ENCODE results near the gene PLXNA4.

PLXNA4 gene

GRCh38 chr7:132261327-132262159 is 314.7 kb downstream of the PLXNA4 start:
- no peak for TF ChIP-seq CTCF (IDR thresholded peaks at IDR 0.05; ENCODE audit: low read depth, low read length, missing control alignments)
- no peak for DNase-seq (ENCODE audit: low read depth)
- H3K4me3 ChIP-seq (ENCODE audit: low read depth, low read length) = no peak overlapping the region

- no peak overlapping the region for H3K4me3 ChIP-seq (ENCODE audit: low read depth, low read length)
- DNase-seq (ENCODE audit: low read depth) = no peak
- TF ChIP-seq CTCF (IDR thresholded peaks at IDR 0.05; ENCODE audit: low read depth, low read length, missing control alignments) = no peak
Observed at GRCh38 chr7:132258231-132258630, 318.0 kb downstream of the PLXNA4 start.

DNA sequence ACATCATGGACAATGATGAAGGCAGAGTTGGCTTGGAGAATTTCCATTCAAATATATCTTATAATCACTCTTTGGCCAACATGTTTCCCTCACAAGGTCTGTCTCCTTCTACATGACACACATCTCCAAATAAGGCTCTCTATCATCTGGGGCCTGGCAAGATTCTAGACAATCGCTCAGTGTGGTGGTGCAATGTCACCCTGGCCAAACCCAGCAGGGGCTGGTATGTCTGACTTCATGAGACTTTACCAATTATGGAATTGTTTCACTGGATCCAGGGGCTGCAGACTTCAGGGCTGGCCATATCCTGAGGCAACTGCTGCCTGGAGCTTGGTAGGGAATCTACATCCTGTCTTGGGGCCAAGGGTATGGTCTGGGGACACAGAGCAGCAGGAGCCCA is 319.0 kb downstream of the PLXNA4 start:
- H3K4me3 ChIP-seq (ENCODE audit: low read depth, low read length) = no peak overlapping the region
- DNase-seq (ENCODE audit: low read depth) = no peak
- TF ChIP-seq CTCF (IDR thresholded peaks at IDR 0.05; ENCODE audit: low read depth, low read length, missing control alignments) = no peak

- no peak for TF ChIP-seq CTCF (IDR thresholded peaks at IDR 0.05; ENCODE audit: low read depth, low read length, missing control alignments)
- no peak for DNase-seq (ENCODE audit: low read depth)
- H3K4me3 ChIP-seq (ENCODE audit: low read depth, low read length) = no peak overlapping the region
Observed at GRCh38 chr7:132256721-132257212, 319.5 kb downstream of the PLXNA4 start.

GRCh38 chr7:132255898-132256297 is 320.4 kb downstream of the PLXNA4 start:
- DNase-seq (ENCODE audit: low read depth) = no peak
- TF ChIP-seq CTCF (IDR thresholded peaks at IDR 0.05; ENCODE audit: low read depth, low read length, missing control alignments) = no peak
- H3K4me3 ChIP-seq (ENCODE audit: low read depth, low read length) = no peak overlapping the region

- no peak for DNase-seq (ENCODE audit: low read depth)
- no peak for TF ChIP-seq CTCF (IDR thresholded peaks at IDR 0.05; ENCODE audit: low read depth, low read length, missing control alignments)
Observed at GRCh38 chr7:132255115-132255797, 321.0 kb downstream of the PLXNA4 start.

More at GRCh38 chr7:132255115-132255797, 321.0 kb downstream of the PLXNA4 start:
- H3K4me3 ChIP-seq (ENCODE audit: low read depth, low read length) = no peak overlapping the region
